ENCODE data around the gene GTF2F2.

The GTF2F2 gene

DNA sequence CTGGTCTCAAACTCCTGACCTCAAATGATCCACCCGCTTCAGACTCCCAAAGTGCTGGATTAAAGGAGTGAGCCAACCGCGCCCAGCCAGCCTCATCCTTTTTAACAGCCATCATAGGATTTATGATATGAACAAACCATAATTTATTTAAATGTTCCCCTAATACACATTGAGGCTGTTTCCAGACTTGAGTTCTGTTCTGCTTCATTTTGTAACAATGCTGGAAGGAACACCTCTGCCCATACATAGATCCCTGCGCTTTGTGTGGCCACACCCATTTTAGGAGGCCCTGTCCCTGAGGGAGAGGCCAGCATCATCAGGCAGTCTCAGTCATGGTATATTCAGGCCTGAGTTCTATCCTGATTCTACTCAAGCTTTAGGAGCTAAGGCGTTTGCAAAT, 184.8 kb downstream of the GTF2F2 start:
- no peak for DNase-seq

DNA sequence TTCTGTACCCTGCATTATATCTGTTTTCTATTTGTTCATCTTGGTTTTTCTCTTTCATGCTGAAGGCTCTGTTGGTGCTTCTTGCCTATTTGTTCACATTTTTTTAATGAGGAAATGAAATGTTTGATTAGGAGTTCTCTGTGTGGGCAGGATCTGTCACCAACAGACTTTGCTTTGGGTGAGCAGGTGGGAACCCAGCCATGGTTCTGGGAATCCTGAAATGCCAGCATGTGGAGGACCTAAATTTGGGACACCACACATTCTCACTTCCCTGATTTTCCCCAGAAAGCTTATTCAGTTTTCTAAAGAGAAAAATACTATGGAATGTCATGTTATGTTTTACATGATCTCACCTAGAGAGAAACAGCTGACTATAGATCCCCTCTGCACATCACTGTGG, 186.7 kb downstream of the GTF2F2 start:
- no peak for DNase-seq

DNA sequence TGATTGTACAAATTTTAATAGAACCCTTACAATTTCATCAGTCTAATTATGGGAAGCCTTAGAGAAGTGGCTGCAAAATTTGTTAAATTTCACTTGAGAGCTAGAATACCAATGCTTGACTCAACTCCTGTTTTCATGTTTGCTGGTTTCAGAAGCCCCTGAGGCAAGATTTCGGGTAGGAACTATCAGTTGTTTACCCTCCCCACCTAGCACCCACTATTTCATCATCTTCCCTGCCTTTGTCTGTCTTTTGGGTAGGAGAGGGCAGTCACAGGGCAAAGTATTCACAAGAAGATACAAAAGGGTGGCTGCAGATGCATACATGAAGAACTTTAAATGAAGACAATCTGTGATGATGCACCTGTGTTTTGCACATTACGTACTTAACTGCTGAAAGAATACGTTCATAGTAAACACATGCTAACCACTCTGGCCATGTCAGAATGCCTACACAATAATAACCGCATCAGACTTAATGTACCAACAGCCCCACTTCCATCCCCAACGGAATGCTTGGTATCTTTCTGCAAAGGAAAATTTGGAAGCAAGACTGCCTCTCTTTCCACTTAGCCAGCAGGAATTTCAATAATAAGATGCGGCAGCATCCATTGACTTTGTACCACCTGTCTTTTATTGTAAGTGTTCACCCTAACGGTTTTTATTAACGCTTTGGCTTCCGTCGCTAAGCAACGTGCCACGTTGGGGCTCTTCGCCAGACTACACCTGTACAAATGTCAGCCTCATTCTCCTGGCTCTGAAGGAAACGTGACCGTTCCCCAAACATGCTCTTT, 190.2 kb downstream of the GTF2F2 start:
- DNase-seq, result no peak

DNA sequence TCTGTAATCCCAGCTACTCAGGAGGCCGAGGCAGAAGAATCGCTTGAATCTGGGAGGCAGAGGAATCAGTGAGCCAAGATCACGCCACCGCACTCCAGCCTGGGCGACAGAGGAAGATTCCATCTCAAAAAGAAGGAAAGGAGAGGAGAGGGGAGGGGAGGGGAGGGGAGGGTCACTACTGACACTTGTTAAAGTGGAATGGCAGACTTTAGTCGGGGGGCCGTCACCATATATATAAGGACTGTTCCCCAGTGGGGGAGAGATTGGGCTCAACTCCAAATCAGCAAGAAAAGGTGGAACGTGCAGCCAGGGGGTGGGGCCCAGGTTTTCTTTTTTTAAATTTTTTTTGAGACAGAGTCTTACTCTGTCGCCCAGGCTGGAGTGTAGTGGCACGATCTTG, 194.5 kb downstream of the GTF2F2 start:
- no peak for DNase-seq

DNA sequence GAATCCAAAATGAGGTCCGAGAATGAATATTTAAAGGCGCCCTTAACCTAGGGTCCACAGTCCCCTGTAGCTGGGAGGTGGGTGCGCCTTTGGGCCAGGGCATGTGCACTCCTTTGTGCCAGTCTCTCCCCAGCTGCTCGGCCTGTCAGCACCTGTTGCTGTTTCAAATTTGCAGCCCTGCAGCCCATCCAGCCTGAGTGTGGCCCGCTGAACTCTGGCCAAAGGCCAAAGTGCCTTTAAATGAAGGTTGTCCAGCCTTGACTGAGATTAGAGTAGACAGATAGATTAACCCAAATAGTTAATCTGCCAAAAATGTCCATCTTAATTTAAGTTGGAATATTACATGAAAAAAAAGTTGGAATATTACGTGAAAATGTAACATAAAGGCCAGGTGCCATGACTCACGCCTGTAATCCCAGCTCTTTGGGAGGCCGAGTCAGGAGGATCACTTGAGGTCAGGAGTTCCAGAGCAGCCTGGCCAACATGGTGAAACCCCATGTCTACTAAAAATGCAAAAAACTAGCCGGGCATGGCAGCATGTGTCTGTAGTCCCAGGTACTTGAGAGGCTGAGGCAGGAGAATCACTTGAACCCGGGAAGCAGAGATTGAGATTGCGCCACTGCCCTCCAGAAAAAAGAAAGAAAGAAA, 195.3 kb downstream of the GTF2F2 start:
- DNase-seq, result no peak

DNA sequence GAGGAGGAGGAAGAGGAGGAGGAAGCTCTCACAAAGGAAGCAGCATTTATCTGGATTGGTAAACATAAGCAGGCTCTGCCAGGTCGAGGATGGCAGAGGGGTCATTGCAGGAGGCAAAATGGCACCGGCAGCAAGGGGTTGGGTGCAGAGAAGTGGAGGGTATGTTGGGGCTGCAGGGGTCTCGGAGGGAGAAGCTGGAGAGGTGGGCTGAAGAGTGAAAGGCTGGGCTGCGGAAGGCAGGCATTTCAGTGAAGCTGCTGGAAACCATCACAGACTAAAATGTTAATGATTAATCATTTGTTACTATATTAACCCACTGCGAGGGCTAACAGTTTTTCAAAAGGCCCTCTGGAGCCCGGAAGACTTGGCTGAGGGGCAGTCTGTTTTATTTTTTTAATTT, 196.0 kb downstream of the GTF2F2 start:
- no peak for DNase-seq

DNA sequence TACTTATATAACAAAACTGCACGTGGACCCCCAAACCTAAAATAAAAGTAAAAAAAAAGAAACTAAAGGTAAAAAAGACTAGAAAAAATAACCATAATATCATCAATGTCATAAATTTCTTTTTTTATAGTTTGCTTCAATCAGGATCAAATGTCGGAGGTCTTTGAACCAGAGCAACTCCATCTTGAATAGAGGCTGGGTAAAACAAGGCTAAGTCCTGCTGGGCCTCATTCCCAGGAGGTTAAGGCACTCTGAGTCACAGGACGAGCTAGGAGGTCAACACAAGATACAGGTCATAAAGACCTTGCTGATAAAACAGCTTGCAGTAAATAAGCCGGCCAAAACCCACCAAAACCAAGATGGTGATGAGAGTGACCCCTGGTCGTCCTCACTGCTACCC, 196.7 kb downstream of the GTF2F2 start:
- no peak for DNase-seq

DNA sequence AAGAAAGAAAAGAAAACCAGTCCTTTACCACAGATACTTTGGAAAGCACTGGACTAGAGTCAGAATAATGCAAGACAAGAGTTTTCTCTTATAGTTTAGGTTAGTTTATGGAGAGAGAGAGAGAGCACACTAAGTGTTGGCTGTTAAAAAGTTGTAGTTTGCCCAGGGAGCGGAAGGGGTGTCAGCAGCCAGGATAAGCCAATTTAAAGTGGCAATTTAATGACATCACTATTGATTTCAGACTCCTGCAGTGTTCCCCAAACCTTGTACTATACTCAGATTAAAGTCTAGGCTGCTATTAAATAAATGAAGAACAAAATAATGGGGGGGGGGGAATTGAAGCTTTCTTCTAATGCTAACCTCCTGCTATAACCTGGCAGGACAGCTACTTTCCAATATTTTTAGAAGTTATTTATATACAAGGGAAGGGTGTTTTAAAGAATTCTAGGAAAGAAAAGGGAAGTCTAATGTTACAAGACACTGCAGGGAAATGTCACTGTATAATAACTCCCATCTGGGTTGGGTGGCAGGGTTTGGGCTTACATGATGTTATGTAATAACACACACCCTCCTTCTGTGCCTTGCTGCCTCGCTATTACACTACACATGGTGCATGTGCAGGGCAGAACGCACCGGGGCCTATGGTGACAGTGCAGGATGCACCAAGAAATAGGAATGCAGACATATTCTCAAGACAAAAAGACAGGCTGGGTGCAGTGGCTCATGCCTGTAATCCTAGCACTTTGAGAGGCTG, 200.7 kb downstream of the GTF2F2 start:
- no peak for DNase-seq

DNA sequence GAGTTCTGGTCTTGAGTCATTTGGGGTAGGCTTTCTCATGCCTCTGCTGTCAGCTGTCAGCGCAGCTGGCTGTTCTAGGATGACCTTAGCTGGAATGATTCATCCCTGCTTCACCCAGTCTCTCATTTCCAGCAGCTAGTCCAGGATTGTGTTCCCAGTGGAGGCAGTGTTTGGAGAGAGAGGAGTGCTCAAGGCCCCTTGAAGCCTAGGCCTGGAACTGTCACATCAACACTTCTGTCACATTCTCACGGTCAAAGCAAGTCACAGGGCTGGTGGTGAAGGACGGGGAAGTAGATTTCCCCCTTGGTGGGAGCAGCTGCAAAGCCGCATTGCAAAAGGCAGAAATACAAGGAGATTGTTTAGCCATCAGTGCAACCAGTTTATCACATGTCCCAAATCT, 205.5 kb downstream of the GTF2F2 start:
- DNase-seq, result no peak

DNA sequence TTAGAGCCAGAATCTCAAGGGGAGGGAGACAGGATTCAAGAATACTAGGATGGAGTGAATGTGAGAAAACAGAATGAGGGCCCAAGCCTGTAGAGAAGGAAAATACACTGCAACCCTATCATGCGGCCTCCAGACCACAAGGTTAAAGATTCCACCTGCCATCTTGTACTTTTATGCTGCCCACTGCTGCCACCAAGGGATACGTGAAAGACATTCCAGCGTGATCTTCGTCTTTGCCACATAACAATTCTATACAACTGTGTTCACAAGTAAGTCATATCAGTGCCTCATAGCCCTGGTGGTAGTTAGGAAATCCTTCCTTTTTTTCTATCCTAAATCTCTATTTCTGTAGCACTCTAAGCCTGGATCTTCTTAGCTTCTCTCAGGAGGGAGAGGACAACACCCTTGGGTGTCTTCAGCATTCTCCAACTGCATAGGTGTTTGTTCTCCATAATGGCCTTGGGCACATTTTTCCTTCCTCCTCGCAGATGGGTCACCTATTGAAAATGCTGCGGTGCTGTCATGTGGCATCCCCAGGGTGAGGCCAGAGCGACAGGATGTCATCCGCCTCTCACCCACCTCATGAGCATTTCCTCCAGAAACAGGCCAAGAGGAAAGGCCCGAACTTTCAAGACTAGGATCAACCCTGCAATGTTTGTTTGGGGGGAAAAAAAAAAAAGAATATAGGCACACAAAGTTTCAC, 207.1 kb downstream of the GTF2F2 start:
- DNase-seq, result no peak

DNA sequence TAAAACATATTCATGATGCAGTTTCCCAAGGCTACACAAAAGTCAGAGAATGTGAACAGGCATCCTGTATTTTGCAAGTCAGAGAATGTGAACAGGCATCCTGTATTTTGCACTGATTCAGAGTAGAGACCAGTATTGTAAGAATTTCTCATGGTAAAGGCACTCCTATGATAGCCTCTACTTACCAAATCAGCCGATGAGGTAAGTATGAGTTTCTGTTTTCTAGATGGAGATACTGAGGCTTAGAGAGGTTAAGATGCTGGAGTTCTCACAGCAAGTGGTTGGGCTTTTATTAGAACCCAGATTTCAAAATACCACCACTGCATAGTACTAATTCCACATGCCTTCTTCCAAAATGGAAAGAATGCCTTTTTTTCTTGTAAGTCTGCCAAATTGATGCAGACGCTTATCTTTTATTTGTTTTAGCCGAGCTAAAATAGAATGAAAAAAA, 208.4 kb downstream of the GTF2F2 start:
- DNase-seq, result no peak

DNA sequence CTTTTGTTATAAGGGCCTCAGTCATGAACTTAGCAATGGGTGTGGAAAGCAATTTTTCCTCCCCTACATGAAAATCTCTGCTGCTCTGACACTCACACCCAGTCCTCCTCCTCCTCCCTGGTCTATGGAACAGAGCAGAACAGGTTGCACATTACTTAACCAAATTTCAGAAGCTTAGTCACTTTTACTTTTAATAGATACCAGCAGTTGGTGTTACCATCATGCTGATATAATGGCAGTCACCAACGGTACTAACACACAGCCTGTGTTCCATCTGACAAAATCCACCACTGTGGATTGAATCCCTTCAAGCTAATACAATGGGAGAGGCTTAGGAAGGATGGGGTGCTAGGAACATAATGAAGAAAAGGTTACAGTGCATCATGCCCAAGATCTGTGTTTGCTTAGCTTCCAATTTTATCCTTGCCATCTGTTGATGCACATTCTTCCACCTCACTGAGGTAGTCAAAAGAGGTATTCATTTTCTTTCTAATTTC, 210.9 kb downstream of the GTF2F2 start:
- DNase-seq, result no peak

DNA sequence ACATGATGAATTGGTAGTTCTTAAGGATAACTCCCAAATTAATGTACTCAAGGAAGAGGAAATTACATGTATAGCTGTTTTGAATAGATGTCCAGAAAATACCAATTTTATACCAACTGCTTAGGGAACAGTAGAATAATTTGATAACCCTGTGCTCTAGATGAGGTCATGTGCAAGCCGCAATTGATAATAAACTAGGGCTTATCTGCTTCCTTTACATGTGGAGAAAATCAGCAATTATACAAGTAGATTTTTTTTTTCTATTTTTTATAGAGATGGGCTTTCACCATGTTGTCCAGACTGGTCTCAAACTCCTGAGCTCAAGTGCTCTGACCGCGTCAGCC, 211.4 kb downstream of the GTF2F2 start:
- DNase-seq, result no peak

DNA sequence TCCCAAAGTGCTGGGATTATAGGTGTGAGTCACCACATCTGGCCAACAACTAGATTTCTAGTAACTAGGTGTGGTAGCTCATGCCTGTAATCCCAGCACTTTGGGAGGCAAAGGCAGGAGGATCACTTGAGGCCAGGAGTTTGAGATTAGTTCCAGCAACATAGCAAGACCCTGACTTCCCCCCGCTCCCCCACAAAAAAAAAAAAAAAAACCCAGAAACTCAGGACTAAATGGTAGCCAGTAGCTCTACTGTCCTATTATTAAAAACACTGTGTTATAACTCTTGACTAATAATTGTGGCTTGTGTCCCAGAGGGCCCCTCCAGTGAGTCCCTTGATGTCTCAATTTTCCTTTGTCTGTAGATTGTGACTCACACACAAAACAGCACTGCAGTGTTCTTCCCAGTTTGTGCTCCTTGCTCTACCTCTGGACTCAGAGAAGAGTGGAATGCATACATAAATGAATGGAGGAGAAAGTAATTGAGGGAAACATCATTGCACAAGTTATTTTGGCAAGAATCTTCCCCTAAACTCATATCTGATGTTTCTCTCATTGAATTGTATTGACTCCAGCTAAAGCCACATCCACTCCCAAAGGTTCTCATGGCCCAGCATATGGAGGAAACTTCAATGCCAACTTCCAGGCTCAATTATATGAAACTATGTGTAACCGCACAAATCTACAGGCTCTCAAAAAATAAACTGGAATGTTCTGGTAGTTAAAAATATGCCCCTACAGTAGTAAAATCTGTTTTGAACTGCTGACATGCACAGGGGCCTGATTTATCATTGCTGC, 211.9 kb downstream of the GTF2F2 start:
- DNase-seq, result no peak

DNA sequence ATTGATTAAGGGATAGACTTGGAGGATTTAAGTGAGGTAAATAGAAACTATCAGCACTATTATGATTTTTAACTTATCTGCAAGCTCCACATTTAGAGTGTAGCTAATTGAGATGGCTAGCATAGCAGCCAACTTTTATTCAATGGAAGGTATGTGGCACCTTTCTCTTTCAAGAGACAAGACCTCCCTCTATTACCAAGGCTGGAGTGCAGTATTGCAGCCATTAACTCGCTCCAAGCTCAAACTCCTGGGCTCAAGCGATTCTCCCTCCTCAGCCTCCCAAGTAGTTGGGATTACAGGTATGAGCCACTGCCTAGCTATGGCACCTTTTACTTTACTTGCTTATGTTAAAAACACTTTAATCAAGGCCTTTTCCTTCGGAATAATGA, 212.5 kb downstream of the GTF2F2 start:
- no peak for DNase-seq

DNA sequence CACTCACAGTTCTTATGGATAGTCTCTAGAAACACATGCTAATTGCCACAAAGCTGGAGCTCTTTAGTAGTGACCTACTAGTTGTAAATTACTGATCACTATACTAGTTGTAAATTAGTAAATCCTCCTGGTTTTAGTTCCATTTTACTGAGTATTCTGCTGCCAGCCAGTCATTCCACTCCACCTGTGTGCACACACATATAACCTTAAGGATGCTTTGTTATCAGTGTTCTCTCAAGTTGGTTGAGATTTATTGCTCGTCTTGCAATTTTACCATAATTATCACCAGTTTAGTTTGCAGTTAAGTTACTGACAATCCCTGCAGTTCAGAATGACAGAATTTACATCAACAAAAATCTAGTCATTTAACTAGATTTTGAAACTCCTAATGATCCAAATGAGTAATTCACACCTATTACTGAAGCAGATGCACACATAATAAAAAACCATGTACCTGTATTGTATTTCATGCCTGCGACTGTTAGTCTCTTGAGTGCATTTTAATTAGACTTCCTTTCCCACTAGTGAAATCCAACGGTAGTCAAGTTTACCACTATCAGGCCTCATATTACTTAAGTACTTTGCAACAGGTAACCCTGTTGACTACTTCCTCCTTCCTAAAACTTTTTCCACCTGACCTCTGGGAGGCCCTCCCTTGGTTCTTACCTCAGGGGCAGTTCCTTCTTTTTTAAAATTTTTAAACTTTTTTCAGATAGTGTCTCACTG, 213.1 kb downstream of the GTF2F2 start:
- no peak for DNase-seq
